HCT116 (cell line): ENCODE data around the gene RPTOR.
A peak's percentile ranks its signal among the peaks of the same experiment; 100 is the strongest.

Experiments
- ATF3 ChIP-seq: IDR thresholded peaks from 2 replicates; pipeline ENCODE4 v1.6.1; 2012
- CBX3 ChIP-seq: IDR thresholded peaks from 2 replicates; pipeline ENCODE4 v1.6.1; 2012; ENCODE audit warnings: low read depth
- CEBPB ChIP-seq: IDR thresholded peaks from 2 replicates; pipeline ENCODE4 v1.6.1; 2012; ENCODE audit warnings: low read depth
- CTCF ChIP-seq, 3 experiments: fragments of 200-600 bp in 1 of 3; sonication (generic) in 1 of 3; IDR thresholded peaks in 2 of 3; conservative IDR thresholded peaks in 1 of 3; 2 replicates each; pipeline ENCODE4 v1.5.1; 2012 to 2017; ENCODE audit warnings: low read depth in 2 of 3, low read length in 2 of 3, antibody characterized with exemption in 1 of 3, borderline replicate concordance in 1 of 3, control low read depth in 1 of 3, mild to moderate bottlenecking in 1 of 3, mixed read lengths in 1 of 3, mixed run types in 1 of 3, moderate library complexity in 1 of 3; ENCODE audit not compliant: insufficient read depth in 1 of 3
- EGR1 ChIP-seq: IDR thresholded peaks from 2 replicates; pipeline ENCODE4 v1.6.1; 2012; ENCODE audit warnings: low read depth
- EZH2phosphoT487 ChIP-seq: fragments of 200-600 bp; IDR thresholded peaks from 2 replicates; pipeline ENCODE4 v1.6.1; 2018; ENCODE audit warnings: antibody characterized with exemption, borderline replicate concordance
- JUND ChIP-seq: IDR thresholded peaks from 2 replicates; pipeline ENCODE4 v1.6.1; 2012
- ZBTB33 ChIP-seq: IDR thresholded peaks from 2 replicates; pipeline ENCODE4 v1.6.1; 2011; ENCODE audit warnings: mild to moderate bottlenecking, low read length, moderate library complexity; ENCODE audit not compliant: insufficient replicate concordance; ENCODE audit errors: extremely low read depth

- peak in 2 of 3 experiments; percentile 28 to 35; a peak in 3 of 6 replicates for TF ChIP-seq CTCF (IDR thresholded peaks at IDR 0.05 in 2 of 3, conservative IDR thresholded peaks at IDR 0.05 in 1 of 3; ENCODE audit: borderline replicate concordance in 1 of 3, insufficient read depth in 1 of 3, low read depth in 2 of 3, low read length in 2 of 3)
- no peak for TF ChIP-seq CBX3
- no peak for TF ChIP-seq EGR1
- TF ChIP-seq CEBPB: no peak
- TF ChIP-seq JUND: no peak
- TF ChIP-seq ZBTB33: no peak
- no peak for TF ChIP-seq EZH2phosphoT487
- no peak for TF ChIP-seq ATF3
Observed at GRCh38 chr17:80773243-80773991, 228.8 kb downstream of the RPTOR start.
